Tracheal epithelial cell (primary cell): ENCODE measurements around the gene LBHD1. TPM values are rescaled to one million over a fixed set of nuclear protein-coding genes. Genes with fewer than 3 reads are reported as not detected.

ENCODE experiments used
- total RNA-seq: library from RNA; depleted of rRNA; stranded (reverse); fragments of >200 nt; gene quantifications from 2 replicates; pipeline ENCODE4 v1.2.1, GENCODE V29; 2014

LBHD1 gene
- 0.85 and 0.96 TPM in 2 replicates for total RNA-seq

GRCh38 chr11:62671608-62672389, at the start of gene LBHD1, which contains the start of gene UQCC3:
Gene LBHD1 (minus strand): TSS chr11:62672267. CDS start chr11:62670031, 2,236 bp downstream.
Gene UQCC3 (plus strand): TSS chr11:62671673. CDS start chr11:62671746, 73 bp downstream.

DNA sequence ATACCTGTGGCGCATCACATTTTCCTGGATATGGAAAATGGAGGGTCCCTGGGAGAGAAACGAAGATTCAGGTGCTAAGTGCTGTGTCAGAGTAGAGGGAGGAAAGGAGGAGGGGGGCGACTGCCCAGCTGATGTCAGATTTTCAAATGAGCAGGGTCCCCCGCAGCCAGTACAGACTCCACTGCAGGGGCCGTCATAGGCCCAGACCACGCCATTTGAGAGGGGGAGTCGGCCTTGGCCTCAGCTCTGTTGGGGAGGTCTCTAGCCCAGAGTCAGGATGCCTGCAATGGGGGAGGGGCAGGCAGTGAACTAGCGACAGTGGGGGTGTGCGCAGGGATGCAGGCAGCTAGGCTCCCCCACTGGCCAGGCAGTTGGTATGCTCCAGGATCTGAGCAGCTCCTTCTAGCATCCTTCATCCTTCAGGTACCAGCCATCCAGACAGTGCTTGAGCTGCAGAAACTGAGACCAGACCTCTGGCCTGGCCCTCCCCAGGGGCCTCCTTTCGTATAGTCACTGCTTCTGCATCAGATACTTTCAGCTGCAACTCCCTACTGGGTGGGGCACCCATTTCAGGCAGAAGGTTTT, 35.3 kb upstream of the LBHD1 start, which contains the start of the genes BSCL2 and GNG3:
BSCL2 (minus strand) TSS at position 148 of the 585 bp plus-strand sequence. CDS start 229 bp downstream, outside the sequence.
GNG3 (plus strand) TSS at position 400 of the 585 bp plus-strand sequence. CDS start 620 bp downstream, outside the sequence.

GRCh38 chr11:62689421-62690183, 17.5 kb upstream of the LBHD1 start, which contains the start of gene LRRN4CL:
Gene LRRN4CL (minus strand): TSS chr11:62689530. CDS start chr11:62688508, 1,022 bp downstream.

GRCh38 chr11:62678770-62679696, 7.0 kb upstream of the LBHD1 start, which contains the start of gene UBXN1:
Gene UBXN1 (minus strand): TSS chr11:62679073. CDS start chr11:62678923, 150 bp downstream.

GRCh38 chr11:62665075-62665598, 6.9 kb downstream of the LBHD1 start, which contains the start of the genes C11orf98 and CSKMT:
Gene C11orf98 (minus strand): TSS chr11:62665210. CDS start chr11:62665169, 41 bp downstream.
Gene CSKMT (plus strand): TSS chr11:62665312. CDS start chr11:62665880, 568 bp downstream.

GRCh38 chr11:62645946-62646824, 25.9 kb downstream of the LBHD1 start, which contains the start of gene GANAB:
Gene GANAB (minus strand): TSS chr11:62646613. CDS start chr11:62646599, 14 bp downstream.

DNA sequence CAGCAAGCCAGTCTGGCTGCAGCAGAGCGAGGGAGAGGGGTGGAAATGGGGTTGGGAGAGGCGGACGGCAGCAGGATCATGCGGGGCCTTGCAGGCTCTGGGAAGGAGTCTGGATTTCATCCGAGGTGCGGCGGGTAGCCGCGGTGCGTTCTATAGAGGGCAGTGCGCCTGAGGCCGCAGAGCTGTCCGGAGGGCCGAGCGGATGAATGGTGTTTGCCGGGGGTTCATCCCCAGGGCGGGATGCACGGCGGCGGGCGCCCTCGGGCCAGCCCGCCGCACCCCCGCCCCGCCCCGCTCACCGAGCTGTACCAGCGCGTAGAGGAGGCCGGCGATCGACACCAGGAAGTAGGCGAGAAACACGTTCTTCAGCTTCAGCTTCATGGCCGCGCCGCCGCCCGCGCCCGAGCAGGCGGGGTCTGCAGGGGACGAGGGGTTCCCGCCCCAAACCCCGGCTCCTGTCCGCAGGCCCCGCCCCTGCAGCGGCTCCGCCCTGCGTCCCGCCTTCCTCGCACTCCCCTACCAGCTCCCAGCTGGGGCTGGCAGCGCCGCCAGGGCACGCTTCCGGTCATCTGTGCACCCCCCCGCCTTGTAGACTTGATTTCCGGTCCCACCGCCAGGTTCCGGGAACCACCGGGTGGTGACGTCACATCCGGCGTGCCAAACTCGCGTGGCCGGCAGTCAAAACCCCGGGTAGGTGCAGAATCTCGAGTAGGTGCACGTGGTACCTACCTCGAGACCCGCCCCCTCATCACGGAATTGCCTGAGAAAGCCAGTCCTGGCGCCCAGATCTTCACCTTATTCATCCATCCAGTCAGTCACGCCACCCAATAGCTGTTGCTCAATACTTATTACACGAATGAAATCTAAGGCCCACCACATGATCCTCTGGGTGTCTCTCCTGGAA, 50.2 kb downstream of the LBHD1 start, which contains the start of gene B3GAT3:
B3GAT3 (minus strand) TSS at position 420 of the 904 bp plus-strand sequence; CDS start at position 381, 39 bp downstream.

Other genes starting within 250 kb of the LBHD1 start
- gene AHNAK, start 125.5 kb downstream of the LBHD1 start, total RNA-seq = 448 and 668 TPM in 2 replicates
- gene EEF1G, start 98.4 kb downstream of the LBHD1 start, total RNA-seq = 1,841 and 2,603 TPM in 2 replicates
- 7.0 and 9.0 TPM in 2 replicates for gene TUT1, start 80.7 kb downstream of the LBHD1 start, total RNA-seq
- 141 and 164 TPM in 2 replicates for gene MTA2, start 70.4 kb downstream of the LBHD1 start, total RNA-seq
- 12.1 and 17.8 TPM in 2 replicates for gene EML3, start 59.5 kb downstream of the LBHD1 start, total RNA-seq
- gene ROM1, start 59.0 kb downstream of the LBHD1 start, total RNA-seq = 1.4 and 3.0 TPM in 2 replicates
- gene B3GAT3, start 50.3 kb downstream of the LBHD1 start, total RNA-seq = 45.1 and 50.5 TPM in 2 replicates
- 132 and 144 TPM in 2 replicates for gene GANAB, start 25.7 kb downstream of the LBHD1 start, total RNA-seq
- gene INTS5, start 19.0 kb downstream of the LBHD1 start, total RNA-seq = 25.8 and 30.5 TPM in 2 replicates
- gene C11orf98, start 7.1 kb downstream of the LBHD1 start, total RNA-seq = 23.9 and 32.8 TPM in 2 replicates
- gene CSKMT, start 7.0 kb downstream of the LBHD1 start, total RNA-seq = 4.3 and 26.0 TPM in 2 replicates
- gene UQCC3, start 594 bp downstream of the LBHD1 start, total RNA-seq = 11.6 and 20.2 TPM in 2 replicates
- gene UBXN1, start 6.8 kb upstream of the LBHD1 start, total RNA-seq = 172 and 236 TPM in 2 replicates
- under 0.01 and 0.21 TPM in 2 replicates for gene LRRN4CL, start 17.3 kb upstream of the LBHD1 start, total RNA-seq
- gene BSCL2, start 35.2 kb upstream of the LBHD1 start, total RNA-seq = 27.0 and 61.6 TPM in 2 replicates
- gene GNG3, start 35.4 kb upstream of the LBHD1 start, total RNA-seq = not detected in 2 replicates
- 6.0 and 7.2 TPM in 2 replicates for gene HNRNPUL2, start 55.2 kb upstream of the LBHD1 start, total RNA-seq
- gene TTC9C, start 56.2 kb upstream of the LBHD1 start, total RNA-seq = 19.5 and 36.2 TPM in 2 replicates
- gene ZBTB3, start 81.9 kb upstream of the LBHD1 start, total RNA-seq = 9.9 and 11.5 TPM in 2 replicates
- gene POLR2G, start 89.3 kb upstream of the LBHD1 start, total RNA-seq = 71.8 and 86.8 TPM in 2 replicates
- 13.3 and 21.1 TPM in 2 replicates for gene TAF6L, start 99.1 kb upstream of the LBHD1 start, total RNA-seq
- gene TMEM179B, start 115.1 kb upstream of the LBHD1 start, total RNA-seq = 39.3 and 46.3 TPM in 2 replicates
- 25.8 and 29.6 TPM in 2 replicates for gene TMEM223, start 119.7 kb upstream of the LBHD1 start, total RNA-seq
- gene NXF1, start 133.2 kb upstream of the LBHD1 start, total RNA-seq = 8.5 and 11.8 TPM in 2 replicates
- gene STX5, start 159.8 kb upstream of the LBHD1 start, total RNA-seq = 24.9 and 27.2 TPM in 2 replicates
- gene TEX54, start 160.6 kb upstream of the LBHD1 start, total RNA-seq = not detected in 2 replicates
- gene WDR74, start 167.3 kb upstream of the LBHD1 start, total RNA-seq = 85.3 and 91.8 TPM in 2 replicates
- gene SLC3A2, start 208.6 kb upstream of the LBHD1 start, total RNA-seq = 423 and 762 TPM in 2 replicates
- gene CHRM1, start 249.1 kb upstream of the LBHD1 start, total RNA-seq = not detected in 2 replicates